Measurements from ENCODE around the gene KDM1B. TPM values are rescaled to one million over a fixed set of nuclear protein-coding genes. Genes with fewer than 3 reads are reported as not detected.

KDM1B gene
- polyA plus RNA-seq, 4 donors, result 7.0 to 12.1 (median 9.6) TPM

- FAIRE-seq (no peak), DNase-seq (no peak)
- 90 to 95% (median 90%) methylated on average over 10 to 11 of the region's 11 CpGs for WGBS, 3 donors
- H3K36me3 ChIP-seq (ENCODE audit: control insufficient read depth in 3 of 3, insufficient read depth in 2 of 3, low read depth in 1 of 3, low read length in 3 of 3), result no peaks in the 10 kb centered on the region
- H3K9me3 ChIP-seq (ENCODE audit: control insufficient read depth in 2 of 2, insufficient read depth in 1 of 2, low read depth in 1 of 2, low read length in 1 of 2), result peaks cover 0 to 9% of the 10 kb centered on the region in 2 donors
- no peaks in the 10 kb centered on the region for H3K27me3 ChIP-seq (ENCODE audit: control insufficient read depth in 3 of 3, insufficient read depth in 3 of 3, low read length in 3 of 3)
- H3K4me3 ChIP-seq (ENCODE audit: low read depth in 1 of 3, low read length in 3 of 3), result no peak overlapping the region
- H3K4me1 ChIP-seq (ENCODE audit: control insufficient read depth in 3 of 3, insufficient read depth in 2 of 3, low read depth in 1 of 3, low read length in 2 of 3), result peaks cover 2 to 6% (median 3%) of the 10 kb centered on the region in 3 donors
- no peak overlapping the region for H3K27ac ChIP-seq (ENCODE audit: low read depth in 1 of 3, low read length in 2 of 3)
These were observed 111.3 kb downstream of the KDM1B start for GRCh38 chr6:18266523-18266912.

GRCh38 chr6:18268066-18268465 lies 112.8 kb downstream of the KDM1B start:
- Histone ChIP-seq H3K36me3 (ENCODE audit: control insufficient read depth in 3 of 3, insufficient read depth in 2 of 3, low read depth in 1 of 3, low read length in 3 of 3) (no peaks in the 10 kb centered on the region), H3K4me3 (ENCODE audit: low read depth in 1 of 3, low read length in 3 of 3) (no peak overlapping the region), H3K9me3 (ENCODE audit: control insufficient read depth in 2 of 2, insufficient read depth in 1 of 2, low read depth in 1 of 2, low read length in 1 of 2) (peaks cover 0 to 9% of the 10 kb centered on the region in 2 donors), H3K4me1 (ENCODE audit: control insufficient read depth in 3 of 3, insufficient read depth in 2 of 3, low read depth in 1 of 3, low read length in 2 of 3) (peaks cover 0 to 4% (median 0%) of the 10 kb centered on the region in 3 donors), H3K27me3 (ENCODE audit: control insufficient read depth in 3 of 3, insufficient read depth in 3 of 3, low read length in 3 of 3) (no peaks in the 10 kb centered on the region), H3K27ac (ENCODE audit: low read depth in 1 of 3, low read length in 2 of 3) (no peak overlapping the region)
- DNase-seq (no peak), FAIRE-seq (no peak)
- WGBS, 3 donors, result 75 to 97% (median 93%) methylated on average over 4 of the region's 4 CpGs

GRCh38 chr6:18269253-18269652 lies 114.0 kb downstream of the KDM1B start:
- no peaks in the 10 kb centered on the region for H3K27me3 ChIP-seq (ENCODE audit: control insufficient read depth in 3 of 3, insufficient read depth in 3 of 3, low read length in 3 of 3)
- no peak overlapping the region for H3K27ac ChIP-seq (ENCODE audit: low read depth in 1 of 3, low read length in 2 of 3)
- no peak for FAIRE-seq
- H3K9me3 ChIP-seq (ENCODE audit: control insufficient read depth in 2 of 2, insufficient read depth in 1 of 2, low read depth in 1 of 2, low read length in 1 of 2), result peaks cover 0 to 9% of the 10 kb centered on the region in 2 donors
- no peak overlapping the region for H3K4me3 ChIP-seq (ENCODE audit: low read depth in 1 of 3, low read length in 3 of 3)
- DNase-seq, result peak; percentile 14 to 55
- peaks cover 0 to 4% (median 0%) of the 10 kb centered on the region in 3 donors for H3K4me1 ChIP-seq (ENCODE audit: control insufficient read depth in 3 of 3, insufficient read depth in 2 of 3, low read depth in 1 of 3, low read length in 2 of 3)
- WGBS, 3 donors, result 8 to 22% (median 19%) methylated on average over 3 of the region's 3 CpGs
- no peaks in the 10 kb centered on the region for H3K36me3 ChIP-seq (ENCODE audit: control insufficient read depth in 3 of 3, insufficient read depth in 2 of 3, low read depth in 1 of 3, low read length in 3 of 3)

- Histone ChIP-seq H3K27me3 (ENCODE audit: control insufficient read depth in 3 of 3, insufficient read depth in 3 of 3, low read length in 3 of 3) (no peaks in the 10 kb centered on the region), H3K36me3 (ENCODE audit: control insufficient read depth in 3 of 3, insufficient read depth in 2 of 3, low read depth in 1 of 3, low read length in 3 of 3) (no peaks in the 10 kb centered on the region), H3K27ac (ENCODE audit: low read depth in 1 of 3, low read length in 2 of 3) (no peak overlapping the region), H3K4me1 (ENCODE audit: control insufficient read depth in 3 of 3, insufficient read depth in 2 of 3, low read depth in 1 of 3, low read length in 2 of 3) (peaks cover 0 to 4% (median 0%) of the 10 kb centered on the region in 3 donors), H3K9me3 (ENCODE audit: control insufficient read depth in 2 of 2, insufficient read depth in 1 of 2, low read depth in 1 of 2, low read length in 1 of 2) (peaks cover 0 to 9% of the 10 kb centered on the region in 2 donors), H3K4me3 (ENCODE audit: low read depth in 1 of 3, low read length in 3 of 3) (no peak overlapping the region)
- 42 to 53% (median 51%) methylated on average over 10 of the region's 10 CpGs for WGBS, 3 donors
- DNase-seq, result no peak
- FAIRE-seq, result no peak
These were observed 114.5 kb downstream of the KDM1B start for GRCh38 chr6:18269717-18270116.

- DNase-seq (no peak), FAIRE-seq (no peak)
- Histone ChIP-seq H3K36me3 (ENCODE audit: control insufficient read depth in 3 of 3, insufficient read depth in 2 of 3, low read depth in 1 of 3, low read length in 3 of 3) (no peaks in the 10 kb centered on the region), H3K27me3 (ENCODE audit: control insufficient read depth in 3 of 3, insufficient read depth in 3 of 3, low read length in 3 of 3) (peaks cover 0 to 1% (median 0%) of the 10 kb centered on the region in 3 donors), H3K27ac (ENCODE audit: low read depth in 1 of 3, low read length in 2 of 3) (no peak overlapping the region), H3K9me3 (ENCODE audit: control insufficient read depth in 2 of 2, insufficient read depth in 1 of 2, low read depth in 1 of 2, low read length in 1 of 2) (peaks cover 0 to 9% of the 10 kb centered on the region in 2 donors), H3K4me1 (ENCODE audit: control insufficient read depth in 3 of 3, insufficient read depth in 2 of 3, low read depth in 1 of 3, low read length in 2 of 3) (peaks cover 0 to 4% (median 0%) of the 10 kb centered on the region in 3 donors), H3K4me3 (ENCODE audit: low read depth in 1 of 3, low read length in 3 of 3) (no peak overlapping the region)
- 81 to 94% (median 92%) methylated on average over 4 of the region's 4 CpGs for WGBS, 3 donors
These were observed 115.0 kb downstream of the KDM1B start for GRCh38 chr6:18270216-18270615.

Other genes with a start within 250 kb of the KDM1B start
- 10 to 100 TPM; 24.9 to 34.9 (median 28.7) TPM for gene KIF13A, start 167.8 kb upstream of the KDM1B start, polyA plus RNA-seq
- 1 to 10 TPM; 1.1 to 5.2 (median 2.8) TPM for gene NHLRC1, start 32.7 kb upstream of the KDM1B start, polyA plus RNA-seq
- gene TPMT, start 345 bp upstream of the KDM1B start, polyA plus RNA-seq, result 10 to 100 TPM; 24.5 to 74.8 (median 50.1) TPM
- gene DEK, start 109.1 kb downstream of the KDM1B start, polyA plus RNA-seq, result 100 to 1,000 TPM in 1 of 4 donors, 10 to 100 TPM in 3; 55.7 to 113 (median 69.2) TPM
- gene RNF144B, start 231.9 kb downstream of the KDM1B start, polyA plus RNA-seq, result 1 to 10 TPM; 1.9 to 4.0 (median 3.1) TPM

All from small intestine (tissue), 7 donors.